Measurements from ENCODE around the gene BPIFA2. TPM values are rescaled to one million over a fixed set of nuclear protein-coding genes. Genes with fewer than 3 reads are reported as not detected.
A peak's percentile ranks its signal among the peaks of the same experiment; 100 is the strongest.

BPIFA2 gene
- total RNA-seq, 1 donor from 2014 or later, result not detected

DNA sequence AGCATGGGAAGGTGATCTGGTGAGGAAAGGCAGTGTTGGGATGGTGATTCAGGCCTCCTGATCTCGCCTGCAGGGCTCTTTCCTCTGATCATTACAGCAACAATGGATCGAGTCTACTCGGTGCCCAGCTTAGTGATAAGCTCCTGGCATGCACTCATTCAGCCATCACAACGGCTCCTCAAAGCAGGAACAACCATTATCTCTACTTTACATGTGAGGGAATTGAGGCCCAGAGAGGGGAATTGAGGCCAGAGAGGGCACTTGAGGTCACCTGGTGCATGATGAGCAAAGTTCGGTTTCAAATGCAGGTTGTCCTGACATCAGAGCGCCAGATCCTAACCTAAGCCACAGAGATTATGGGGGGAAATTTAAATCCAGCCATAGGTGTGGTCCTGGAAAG lies 42.0 kb upstream of the BPIFA2 start:
- no peak for FAIRE-seq
- no peaks in the 10 kb centered on the region for H3K36me3 ChIP-seq (ENCODE audit: control insufficient read depth, insufficient read depth, low read length)
- TF ChIP-seq, protein P1, sequence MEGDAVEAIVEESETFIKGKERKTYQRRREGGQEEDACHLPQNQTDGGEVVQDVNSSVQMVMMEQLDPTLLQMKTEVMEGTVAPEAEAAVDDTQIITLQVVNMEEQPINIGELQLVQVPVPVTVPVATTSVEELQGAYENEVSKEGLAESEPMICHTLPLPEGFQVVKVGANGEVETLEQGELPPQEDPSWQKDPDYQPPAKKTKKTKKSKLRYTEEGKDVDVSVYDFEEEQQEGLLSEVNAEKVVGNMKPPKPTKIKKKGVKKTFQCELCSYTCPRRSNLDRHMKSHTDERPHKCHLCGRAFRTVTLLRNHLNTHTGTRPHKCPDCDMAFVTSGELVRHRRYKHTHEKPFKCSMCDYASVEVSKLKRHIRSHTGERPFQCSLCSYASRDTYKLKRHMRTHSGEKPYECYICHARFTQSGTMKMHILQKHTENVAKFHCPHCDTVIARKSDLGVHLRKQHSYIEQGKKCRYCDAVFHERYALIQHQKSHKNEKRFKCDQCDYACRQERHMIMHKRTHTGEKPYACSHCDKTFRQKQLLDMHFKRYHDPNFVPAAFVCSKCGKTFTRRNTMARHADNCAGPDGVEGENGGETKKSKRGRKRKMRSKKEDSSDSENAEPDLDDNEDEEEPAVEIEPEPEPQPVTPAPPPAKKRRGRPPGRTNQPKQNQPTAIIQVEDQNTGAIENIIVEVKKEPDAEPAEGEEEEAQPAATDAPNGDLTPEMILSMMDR (IDR thresholded peaks at IDR 0.05; ENCODE audit: insufficient read depth, low read length, severe bottlenecking), result no peak

DNA sequence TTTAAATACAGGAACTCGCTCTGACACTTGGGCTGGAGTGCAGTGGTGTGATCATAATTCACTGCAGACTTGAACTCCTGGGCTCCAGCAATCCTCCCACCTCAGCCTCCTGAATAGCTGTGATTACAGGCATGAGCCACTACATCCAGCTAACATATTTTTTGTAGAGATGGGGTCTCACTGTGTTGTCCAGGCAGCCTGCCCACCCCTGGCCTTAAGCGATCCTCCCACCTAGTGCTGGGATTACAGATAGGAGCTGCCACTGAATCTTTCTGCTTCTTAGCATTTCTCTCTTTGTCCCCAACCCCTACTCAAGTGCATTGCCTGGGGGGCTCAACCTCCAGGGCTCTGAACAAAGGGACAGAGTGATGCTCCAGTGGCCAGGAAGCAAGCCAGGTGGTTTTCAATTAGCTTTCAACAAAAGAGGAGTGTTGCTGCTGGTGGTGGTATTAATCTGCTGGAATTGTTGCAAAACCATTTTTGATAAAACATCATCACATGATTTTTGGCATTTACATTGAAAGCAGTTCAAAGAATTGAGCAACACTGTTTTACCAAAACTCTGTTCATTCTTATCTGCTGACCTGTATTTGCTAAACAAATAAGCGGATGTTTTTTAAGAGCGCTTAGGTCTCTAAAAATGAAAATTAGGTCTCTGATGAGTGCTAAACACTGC lies 40.4 kb upstream of the BPIFA2 start:
- peak; percentile 64 for DNase-seq (ENCODE audit: low read depth)
- no peak for FAIRE-seq
- TF ChIP-seq, protein P1 (IDR thresholded peaks at IDR 0.05; ENCODE audit: insufficient read depth, low read length, severe bottlenecking), result no peak
- Histone ChIP-seq H3K27me3 (ENCODE audit: control insufficient read depth, insufficient read depth, low read length) (no peaks in the 10 kb centered on the region), H3K4me3 (ENCODE audit: low read depth, low read length) (no peak overlapping the region), H3K36me3 (ENCODE audit: control insufficient read depth, insufficient read depth, low read length) (no peaks in the 10 kb centered on the region)

More for the DNA sequence above, 42.0 kb upstream of the BPIFA2 start:
- DNase-seq (ENCODE audit: low read depth), result peak; percentile 36
- H3K4me3 ChIP-seq (ENCODE audit: low read depth, low read length), result no peak overlapping the region
- H3K27me3 ChIP-seq (ENCODE audit: control insufficient read depth, insufficient read depth, low read length), result no peaks in the 10 kb centered on the region

DNA sequence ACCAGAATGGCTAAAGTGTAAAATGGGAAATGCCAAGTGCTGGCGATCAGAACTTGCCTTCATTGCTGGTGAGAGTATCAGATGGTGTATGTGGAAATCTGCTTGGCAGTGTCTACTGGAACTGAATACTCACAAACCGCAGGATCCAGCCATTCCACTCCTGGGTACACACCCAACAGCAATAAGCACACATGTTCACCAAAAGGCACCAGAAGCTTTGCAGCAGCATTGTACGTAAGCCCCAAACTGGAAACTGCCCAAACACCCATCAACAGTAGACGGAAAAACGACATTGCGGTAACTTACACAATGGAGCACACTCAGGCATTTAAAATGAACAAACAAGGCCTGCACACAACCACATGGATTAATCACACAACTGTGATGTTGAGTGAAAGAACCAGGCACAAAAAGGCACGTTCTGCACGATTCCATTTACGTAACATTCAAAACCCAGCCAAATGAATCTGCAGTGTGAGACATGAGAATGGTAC lies 37.3 kb upstream of the BPIFA2 start:
- no peaks in the 10 kb centered on the region for H3K27me3 ChIP-seq (ENCODE audit: control insufficient read depth, insufficient read depth, low read length)
- peak; percentile 97 for DNase-seq (ENCODE audit: low read depth)
- FAIRE-seq, result peak; percentile 98

DNA sequence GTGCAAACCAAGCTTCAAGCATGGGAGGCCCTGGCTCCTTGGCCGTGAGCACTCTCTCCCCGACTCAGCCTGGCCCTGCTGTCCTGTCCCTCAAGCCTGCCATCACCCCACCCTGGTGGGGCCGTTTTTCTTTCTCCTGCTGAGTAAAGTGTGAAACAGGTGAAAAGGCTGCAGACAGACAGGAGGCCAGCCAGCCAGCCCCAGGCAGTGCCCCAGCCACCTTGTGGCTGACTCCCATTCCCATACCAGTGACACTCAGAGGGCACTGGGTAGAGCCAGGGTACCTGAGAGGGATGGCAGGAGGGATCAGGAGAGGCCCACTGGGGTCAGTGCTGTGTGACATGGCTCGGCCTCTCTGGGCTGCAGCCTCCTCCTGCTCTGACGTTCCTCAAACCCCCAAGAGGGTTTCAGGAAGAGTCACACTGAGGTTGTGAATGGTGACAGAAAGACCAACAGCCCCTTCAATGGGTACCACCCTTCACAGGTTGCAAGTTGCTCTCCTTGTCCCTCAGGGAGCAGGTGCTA lies 35.9 kb upstream of the BPIFA2 start:
- Histone ChIP-seq H3K36me3 (ENCODE audit: control insufficient read depth, insufficient read depth, low read length) (no peaks in the 10 kb centered on the region), H3K4me3 (ENCODE audit: low read depth, low read length) (no peak overlapping the region), H3K27me3 (ENCODE audit: control insufficient read depth, insufficient read depth, low read length) (no peaks in the 10 kb centered on the region)
- no peak for FAIRE-seq
- DNase-seq (ENCODE audit: low read depth), result no peak
- TF ChIP-seq, protein P1 (IDR thresholded peaks at IDR 0.05; ENCODE audit: insufficient read depth, low read length, severe bottlenecking), result no peak

More for the DNA sequence above, 37.3 kb upstream of the BPIFA2 start:
- TF ChIP-seq, protein P1 (IDR thresholded peaks at IDR 0.05; ENCODE audit: insufficient read depth, low read length, severe bottlenecking), result no peak
- Histone ChIP-seq H3K36me3 (ENCODE audit: control insufficient read depth, insufficient read depth, low read length) (no peaks in the 10 kb centered on the region), H3K4me3 (ENCODE audit: low read depth, low read length) (no peak overlapping the region)

DNA sequence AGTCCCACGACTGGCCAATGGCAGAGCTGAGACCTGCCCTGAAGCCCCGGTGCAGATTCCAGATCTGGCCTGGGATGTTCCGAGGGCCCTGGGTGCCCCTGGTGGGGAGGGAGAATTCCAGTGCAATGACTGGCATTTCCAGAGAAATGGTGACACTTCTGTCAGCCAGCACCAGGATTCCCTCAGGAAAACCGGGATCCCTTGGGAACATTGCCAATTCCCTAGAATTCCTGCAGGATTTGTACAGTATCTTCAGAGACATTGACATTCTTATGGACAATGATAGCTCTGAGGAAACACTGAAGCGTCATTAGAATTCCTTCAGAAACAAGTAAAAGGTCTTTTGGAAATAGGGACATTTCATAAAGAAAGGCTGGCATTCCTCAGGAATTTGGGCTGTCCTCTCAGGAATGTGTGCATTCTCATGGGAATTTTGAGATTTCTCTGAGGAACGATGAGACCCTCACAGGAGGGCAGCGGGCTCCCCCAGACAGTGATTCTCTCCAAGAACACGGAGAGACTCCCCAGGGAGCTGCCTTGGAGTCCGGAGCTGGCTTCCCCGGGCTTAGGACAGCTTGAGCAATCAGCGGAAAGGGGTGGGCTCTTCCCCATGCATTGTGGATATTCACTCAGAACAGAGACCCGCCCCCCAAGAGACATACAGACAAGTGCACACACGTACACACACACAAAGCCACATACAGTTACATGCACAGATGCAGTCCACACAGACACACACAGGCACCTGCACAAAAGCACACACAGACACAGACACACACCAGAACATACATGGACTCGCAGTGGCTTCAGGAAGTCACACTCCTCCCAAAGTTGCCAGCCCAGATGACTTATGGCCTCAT lies 35.2 kb upstream of the BPIFA2 start:
- Histone ChIP-seq H3K4me3 (ENCODE audit: low read depth, low read length) (no peak overlapping the region), H3K27me3 (ENCODE audit: control insufficient read depth, insufficient read depth, low read length) (no peaks in the 10 kb centered on the region), H3K36me3 (ENCODE audit: control insufficient read depth, insufficient read depth, low read length) (no peaks in the 10 kb centered on the region)
- DNase-seq (ENCODE audit: low read depth), result no peak
- TF ChIP-seq, protein P1 (IDR thresholded peaks at IDR 0.05; ENCODE audit: insufficient read depth, low read length, severe bottlenecking), result no peak
- no peak for FAIRE-seq

All from bronchial epithelial cell (primary cell).